HG03064 (cell line): Measurements from ENCODE around the gene OSBPL1A.

Experiments used
- ATAC-seq: cut with Tn5 transposase; IDR thresholded peaks from one replicate; pipeline ENCODE4 v1.9.1; 2021; ENCODE audit warnings: low read depth; ENCODE audit not compliant: unreplicated experiment

OSBPL1A gene

DNA sequence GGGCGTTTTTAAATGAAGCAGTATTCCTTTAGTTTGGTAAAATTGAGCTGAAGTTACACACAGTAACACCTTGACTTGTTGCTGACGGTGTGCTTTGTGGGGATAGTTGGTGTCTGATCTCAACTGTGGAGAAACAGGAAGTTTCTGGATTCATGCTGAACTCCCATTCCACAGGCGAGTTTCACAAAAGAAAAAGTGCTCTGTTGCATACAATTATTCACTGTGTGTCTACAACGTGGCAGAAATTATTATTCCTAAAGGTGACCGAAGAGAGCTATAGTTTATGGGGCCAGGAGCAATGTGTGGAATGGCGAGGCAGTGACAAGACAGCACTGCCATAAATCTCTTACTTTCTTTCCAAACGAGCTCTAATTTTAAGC lies 259.2 kb downstream of the OSBPL1A start:
- ATAC-seq: peak; percentile 8

DNA sequence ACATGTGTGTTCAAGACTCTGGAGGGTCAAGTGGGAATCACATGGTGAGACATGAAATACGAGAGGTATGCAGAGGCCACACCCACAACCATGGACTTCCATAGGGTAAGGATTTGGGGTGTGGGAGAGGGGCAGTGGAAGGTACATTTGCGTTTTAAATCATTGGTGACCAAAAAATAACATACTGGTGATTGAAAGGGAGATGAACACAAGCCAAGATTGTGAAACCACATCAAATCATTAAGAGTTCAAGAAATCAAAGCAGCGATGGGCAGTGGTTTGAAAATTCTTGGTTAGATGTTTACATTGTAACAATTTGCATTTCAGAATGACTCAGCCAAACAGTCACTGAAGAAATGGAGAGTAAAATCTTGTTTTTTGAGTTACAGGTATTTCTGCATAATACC lies 260.7 kb downstream of the OSBPL1A start:
- ATAC-seq: no peak

DNA sequence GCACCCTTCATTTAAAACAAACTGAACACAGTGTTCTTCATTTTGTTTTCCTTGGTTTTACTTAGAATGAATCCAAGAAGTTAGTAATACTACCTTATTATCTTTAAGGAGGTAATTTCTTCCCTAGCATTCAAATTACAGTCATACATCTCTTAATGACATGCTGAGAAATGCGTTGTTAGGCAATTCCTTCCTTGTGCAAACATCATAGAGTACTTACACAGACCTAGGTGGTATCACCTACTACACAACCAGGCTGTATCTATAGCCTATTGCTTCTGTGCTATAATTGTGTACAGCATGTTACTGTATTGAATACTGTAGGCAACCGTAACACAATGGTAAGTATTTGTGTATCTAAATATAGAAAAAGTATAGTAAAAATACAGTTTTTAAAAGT lies 267.1 kb downstream of the OSBPL1A start:
- no peak for ATAC-seq

DNA sequence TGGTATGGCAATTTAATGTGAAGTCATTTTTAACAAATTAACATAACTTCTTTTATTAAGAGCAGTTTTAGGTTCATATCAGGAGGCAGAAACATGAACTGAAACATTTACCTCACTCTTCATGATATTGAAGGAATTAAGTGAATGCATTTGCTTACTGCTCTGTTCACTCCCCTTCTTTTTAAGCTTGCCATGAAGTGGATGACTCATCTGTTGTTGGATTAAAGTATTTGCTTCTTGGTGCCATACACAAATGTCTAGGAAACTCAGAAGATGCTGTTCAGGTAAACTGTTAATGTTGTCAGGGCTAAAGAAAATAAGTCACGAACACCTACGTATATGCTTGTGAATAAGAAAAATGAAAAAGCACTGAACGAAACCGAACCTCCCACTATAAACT lies 268.9 kb downstream of the OSBPL1A start:
- no peak for ATAC-seq

DNA sequence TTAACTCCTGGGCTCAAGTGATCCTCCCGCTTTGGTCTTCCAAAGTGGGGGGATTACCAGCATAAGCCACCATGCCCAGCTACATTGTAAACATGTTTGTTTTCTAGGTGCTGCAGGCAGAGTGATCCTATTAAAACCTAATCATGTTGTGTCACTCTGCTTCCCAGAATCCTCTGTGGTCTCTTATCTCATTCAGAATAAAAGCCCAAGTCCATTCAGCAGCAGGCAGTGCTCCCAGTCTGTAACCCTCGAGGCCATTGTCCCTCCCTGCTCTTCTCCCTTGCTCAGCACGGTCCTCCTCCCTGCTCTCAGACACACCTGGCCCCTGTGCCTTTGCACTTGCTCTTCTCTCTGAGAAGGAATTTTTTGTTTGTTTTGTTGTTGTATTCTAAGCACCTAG lies 269.9 kb downstream of the OSBPL1A start:
- no peak for ATAC-seq

DNA sequence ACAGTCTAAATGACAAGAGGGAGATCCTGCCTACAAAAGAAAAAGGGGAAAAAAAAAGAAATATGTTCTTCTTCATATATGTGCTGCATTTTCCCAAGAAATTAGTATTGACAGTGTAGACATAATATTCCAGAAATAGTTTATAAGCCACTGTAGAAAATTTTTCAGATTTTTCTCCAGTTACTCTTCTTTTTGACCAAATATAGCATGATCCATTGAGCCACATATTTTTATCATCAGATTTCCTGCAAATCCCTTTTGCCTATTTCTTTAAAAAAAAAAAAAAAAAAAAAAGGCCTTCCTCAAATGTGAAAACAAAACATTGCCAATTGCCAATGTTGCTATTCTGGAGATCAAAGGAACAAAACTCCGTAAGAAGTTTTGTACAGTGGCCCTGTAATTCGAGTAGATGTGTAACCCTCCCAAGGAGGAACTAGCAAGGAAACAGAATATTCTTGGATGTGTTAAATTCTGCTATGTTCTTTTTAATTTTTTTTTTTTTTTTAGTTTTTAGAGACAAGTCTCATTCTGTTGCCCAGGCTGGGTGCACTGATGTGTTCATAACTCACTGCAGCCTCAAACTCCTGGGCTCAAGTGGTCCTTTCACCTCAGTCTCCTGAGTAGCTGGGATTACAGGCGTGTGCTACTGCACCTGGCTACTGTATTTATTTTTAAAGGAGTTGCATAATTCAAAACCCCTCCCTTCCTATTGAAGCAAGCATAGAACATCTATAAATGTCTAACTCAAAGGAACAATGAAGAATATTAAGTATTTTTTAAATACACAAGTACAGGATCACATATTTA lies 271.3 kb downstream of the OSBPL1A start:
- ATAC-seq: no peak

DNA sequence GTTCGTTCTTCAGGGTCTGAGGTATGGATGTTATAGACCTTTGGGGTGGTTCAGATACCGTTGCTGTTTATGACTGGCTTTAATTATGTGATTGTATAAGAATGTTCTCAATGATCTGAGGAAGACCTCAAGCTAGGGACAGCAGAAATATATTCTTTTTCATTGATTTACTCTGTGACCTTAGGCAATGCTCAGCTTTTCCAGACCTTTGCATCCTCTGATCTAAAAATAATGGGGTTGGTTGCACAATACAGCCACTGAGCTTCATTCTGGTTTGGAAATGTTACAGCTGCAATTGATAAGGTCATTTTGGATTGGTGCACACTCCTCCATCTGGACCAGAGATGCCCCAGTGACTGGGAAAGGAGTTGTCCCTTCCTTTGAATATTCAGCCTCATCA lies 276.0 kb downstream of the OSBPL1A start:
- ATAC-seq: no peak

DNA sequence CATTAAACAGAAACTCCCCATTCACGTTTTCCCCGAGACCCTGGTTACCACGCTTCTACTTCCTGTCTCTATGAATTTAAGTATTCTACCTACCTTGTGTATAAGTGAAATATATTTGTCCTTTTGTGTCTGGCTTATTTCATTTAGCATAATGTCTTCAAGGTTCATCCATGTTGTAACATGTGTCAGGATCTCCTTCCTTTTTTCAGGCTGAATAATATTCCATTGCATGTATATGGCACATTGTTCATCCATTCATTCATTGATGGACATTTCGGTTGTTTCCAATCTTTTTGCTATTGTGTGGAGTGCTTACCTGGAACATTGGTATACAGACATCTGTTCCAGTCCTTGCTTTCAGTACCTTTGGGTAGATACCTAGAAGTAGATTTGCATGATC lies 276.9 kb downstream of the OSBPL1A start:
- ATAC-seq: no peak

DNA sequence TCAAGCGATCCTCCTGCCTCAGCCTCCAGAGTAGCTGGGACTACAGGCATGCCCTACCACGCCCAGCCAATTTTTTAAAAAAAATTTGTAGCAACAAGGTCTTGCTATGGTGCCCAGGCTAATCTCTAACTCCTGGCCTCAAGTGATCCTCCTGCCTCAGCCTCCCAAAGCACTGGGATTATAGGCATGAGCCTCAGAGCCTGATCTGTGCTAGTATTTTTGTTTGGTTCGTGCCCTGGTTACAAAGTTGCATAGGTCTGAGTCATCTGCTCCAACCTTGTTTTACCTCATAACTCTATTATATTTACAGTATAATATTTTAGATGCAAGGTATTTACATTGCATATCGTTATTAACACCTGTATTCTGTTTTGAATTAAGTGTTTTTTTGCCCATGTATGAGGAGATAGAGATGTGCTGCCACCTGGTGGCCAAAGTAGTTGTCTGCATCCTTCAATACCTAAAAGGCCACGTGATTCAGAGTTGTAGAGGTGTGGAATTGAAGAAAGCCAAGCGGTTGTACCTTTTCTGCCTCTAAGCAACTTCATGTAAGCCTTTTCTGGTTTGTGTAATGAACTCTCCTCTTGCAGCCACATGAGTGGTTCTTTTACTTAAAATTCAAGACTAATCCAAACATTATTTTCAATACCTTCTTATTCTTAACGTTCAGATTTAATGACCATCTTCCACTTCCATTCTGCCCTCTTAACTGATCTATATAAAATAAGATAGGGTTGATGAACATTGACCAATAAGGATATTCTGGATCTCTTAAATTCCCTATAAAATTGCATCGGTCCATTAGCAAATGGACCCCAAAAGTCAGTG lies 278.7 kb downstream of the OSBPL1A start:
- ATAC-seq: no peak

DNA sequence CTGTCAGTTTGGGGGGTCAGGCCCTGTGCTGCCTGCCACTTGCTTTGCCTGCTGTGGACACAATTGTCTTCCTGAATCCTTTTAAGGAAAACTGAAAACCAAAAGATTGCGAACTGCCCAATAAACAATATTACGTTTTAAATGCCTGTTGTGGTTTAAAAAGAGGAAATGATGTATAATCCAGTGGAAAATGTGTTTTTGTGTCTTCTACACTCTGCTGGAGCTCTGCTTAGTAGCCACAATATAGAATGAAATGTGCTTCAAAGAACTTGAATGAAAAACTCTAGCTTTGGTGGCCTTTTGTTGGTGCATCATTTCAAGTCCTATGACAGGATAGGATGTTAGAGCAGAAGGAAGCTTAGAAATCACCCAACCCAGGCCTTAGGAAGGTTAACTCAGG lies 282.0 kb downstream of the OSBPL1A start:
- no peak for ATAC-seq

DNA sequence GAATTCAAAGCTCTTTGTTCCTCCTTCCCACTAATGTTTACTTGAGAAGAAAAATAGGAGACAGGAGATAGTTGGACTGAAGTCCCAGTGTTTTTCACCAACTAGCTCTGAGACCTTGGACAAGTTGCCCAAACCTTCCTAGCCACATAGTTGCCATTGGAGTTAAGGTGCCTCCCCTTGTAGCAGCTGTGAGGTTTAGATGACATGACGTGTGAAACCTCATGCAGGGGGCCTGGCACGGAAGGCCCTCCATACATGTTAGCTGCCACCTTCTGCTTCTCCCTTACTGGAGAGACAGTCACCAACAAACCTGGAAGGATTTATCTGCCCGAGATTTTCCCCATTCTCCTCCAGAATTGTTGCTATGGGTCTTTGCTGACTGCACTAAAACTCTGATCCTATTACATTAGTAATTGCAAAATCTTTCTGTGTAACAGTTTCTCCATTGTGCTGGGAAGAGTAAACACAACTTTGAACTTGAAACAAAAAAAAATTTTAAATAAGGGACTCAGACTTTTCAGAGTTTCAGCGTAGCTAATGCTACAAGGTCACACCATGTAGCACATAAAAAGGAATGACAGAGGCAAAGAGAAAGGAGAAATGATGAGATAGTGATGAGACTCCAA lies 282.6 kb downstream of the OSBPL1A start:
- ATAC-seq: no peak

DNA sequence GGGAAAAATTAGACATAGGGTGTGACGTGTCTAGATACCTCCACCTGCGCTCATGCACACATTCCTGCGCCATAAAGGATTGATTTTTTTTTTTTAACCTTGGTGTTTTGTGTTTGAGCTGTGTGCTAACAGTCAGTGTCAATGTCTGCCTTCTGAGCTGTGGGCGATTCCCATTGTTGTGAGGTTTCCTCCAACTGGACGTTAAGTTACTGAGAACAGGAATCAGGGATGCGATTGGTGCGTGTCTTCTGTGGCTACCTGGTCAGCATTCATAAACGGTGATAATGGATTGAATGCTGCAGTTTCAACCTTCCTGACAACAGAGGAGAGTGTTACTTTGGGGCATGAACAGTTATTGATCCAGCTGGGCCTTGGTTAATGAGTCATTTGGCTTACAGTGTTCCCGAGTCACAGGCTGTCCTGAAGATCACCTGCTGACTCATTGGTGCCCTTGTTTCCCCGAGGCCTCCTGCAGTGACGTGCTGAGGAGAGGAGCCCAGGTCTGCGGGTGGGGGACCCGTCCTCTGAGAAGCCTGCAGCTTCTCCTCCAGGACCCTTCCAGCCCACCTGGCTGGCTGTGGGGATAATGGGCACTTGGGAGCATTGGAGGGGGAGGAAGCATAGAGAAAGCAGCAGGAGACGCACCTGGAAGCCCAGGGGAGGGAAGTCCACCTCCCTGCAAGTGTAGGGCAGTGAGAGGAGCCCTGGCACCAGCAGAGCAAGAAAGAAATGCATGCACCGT lies 284.6 kb downstream of the OSBPL1A start:
- ATAC-seq: no peak

DNA sequence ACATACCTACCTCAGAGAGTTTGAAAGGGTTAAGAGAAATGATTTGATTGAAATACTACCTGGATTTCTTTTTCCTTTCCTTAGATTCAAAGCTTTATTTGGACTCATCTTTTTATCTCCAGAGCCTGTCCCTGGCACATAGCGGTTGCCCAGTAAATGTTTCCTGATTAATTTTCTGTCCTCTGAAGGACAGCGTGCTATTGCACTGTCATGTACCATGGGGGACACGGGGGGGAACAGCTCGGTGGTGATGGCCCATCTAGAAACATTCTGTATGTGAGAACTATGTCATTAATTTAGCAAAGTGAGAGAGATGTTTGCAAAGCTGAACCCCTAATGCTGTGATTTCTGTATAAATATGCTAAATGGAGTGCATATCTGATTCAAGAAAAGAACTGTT lies 285.2 kb downstream of the OSBPL1A start:
- ATAC-seq: no peak
